Body of pancreas (tissue), 4 donors: ENCODE results near the gene HOXC11.

ENCODE experiments used
- POLR2A ChIP-seq, 3 donors: fragments of 450-650 bp; IDR thresholded peaks; one replicate each; pipeline ENCODE4 v1.6.1; 2016; ENCODE audit warnings: antibody characterized with exemption in 3 of 3, mild to moderate bottlenecking in 2 of 3
- TF ChIP-seq, protein P1 (sequence below), 7 experiments: fragments of 450-650 bp in 4 of 7; fragments of 200-600 bp in 3 of 7; sonication (generic) in 3 of 7; IDR thresholded peaks; one replicate each; pipeline ENCODE4 v1.5.1; 2016 to 2019; ENCODE audit warnings: antibody characterized with exemption in 7 of 7

DNA sequence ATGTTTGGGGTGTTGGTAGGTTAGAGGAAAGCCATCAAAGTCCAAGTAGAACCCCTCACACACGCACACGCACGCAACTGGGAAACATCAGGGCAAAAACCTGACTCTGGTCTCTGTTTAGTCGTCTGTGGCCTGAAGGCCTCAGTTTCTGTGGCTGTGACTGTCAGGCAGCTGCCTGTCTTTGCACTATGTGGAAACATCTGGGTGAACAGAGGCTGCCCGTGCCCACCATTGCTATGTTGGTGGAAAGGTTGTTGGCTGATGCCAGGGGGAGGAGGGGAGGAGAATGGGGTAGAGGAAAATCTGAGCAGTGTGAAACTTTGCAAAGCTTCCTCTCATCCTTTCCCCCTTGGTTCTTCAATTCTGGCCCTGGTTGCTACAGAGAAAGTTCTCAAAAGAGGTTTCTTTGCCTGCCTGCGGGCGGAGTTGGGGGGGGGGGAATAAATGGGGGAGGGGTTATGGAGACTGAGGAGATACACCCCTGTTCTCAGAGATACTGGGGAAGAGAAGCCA, 19.5 kb downstream of the HOXC11 start:
- TF ChIP-seq, protein P1, sequence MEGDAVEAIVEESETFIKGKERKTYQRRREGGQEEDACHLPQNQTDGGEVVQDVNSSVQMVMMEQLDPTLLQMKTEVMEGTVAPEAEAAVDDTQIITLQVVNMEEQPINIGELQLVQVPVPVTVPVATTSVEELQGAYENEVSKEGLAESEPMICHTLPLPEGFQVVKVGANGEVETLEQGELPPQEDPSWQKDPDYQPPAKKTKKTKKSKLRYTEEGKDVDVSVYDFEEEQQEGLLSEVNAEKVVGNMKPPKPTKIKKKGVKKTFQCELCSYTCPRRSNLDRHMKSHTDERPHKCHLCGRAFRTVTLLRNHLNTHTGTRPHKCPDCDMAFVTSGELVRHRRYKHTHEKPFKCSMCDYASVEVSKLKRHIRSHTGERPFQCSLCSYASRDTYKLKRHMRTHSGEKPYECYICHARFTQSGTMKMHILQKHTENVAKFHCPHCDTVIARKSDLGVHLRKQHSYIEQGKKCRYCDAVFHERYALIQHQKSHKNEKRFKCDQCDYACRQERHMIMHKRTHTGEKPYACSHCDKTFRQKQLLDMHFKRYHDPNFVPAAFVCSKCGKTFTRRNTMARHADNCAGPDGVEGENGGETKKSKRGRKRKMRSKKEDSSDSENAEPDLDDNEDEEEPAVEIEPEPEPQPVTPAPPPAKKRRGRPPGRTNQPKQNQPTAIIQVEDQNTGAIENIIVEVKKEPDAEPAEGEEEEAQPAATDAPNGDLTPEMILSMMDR (IDR thresholded peaks at IDR 0.05): no peak
- no peak for TF ChIP-seq POLR2A (IDR thresholded peaks at IDR 0.05)
